Activated naive CD8-positive, alpha-beta T cell treated with anti-CD3 and anti-CD28 coated beads for 36 hours (primary cell): ENCODE data around the gene ARPC3. TPM values are rescaled to one million over a fixed set of nuclear protein-coding genes. Genes with fewer than 3 reads are reported as not detected.
"Not testable (repeated sequence)": the region's sequence is repeated elsewhere in the genome, so short reads cannot be mapped to it uniquely, and the experiment has no call there.

Source experiments
- DNase-seq: peaks from one replicate; pipeline ENCODE4 v3.0.0; 2021
- H3K27ac Mint-ChIP-seq: one replicate; pipeline ENCODE4 v1.8.0; 2022; ENCODE audit warnings: mild to moderate bottlenecking, moderate library complexity, mixed read lengths
- H3K27me3 Mint-ChIP-seq: one replicate; pipeline ENCODE4 v1.8.0; 2022; ENCODE audit warnings: mild to moderate bottlenecking, mixed read lengths
- H3K36me3 Mint-ChIP-seq: one replicate; pipeline ENCODE4 v1.8.0; 2021; ENCODE audit warnings: mild to moderate bottlenecking, mixed read lengths
- H3K4me1 Mint-ChIP-seq: one replicate; pipeline ENCODE4 v1.8.0; 2021; ENCODE audit warnings: mixed read lengths
- H3K4me3 Mint-ChIP-seq: one replicate; pipeline ENCODE4 v1.8.0; 2022; ENCODE audit warnings: mild to moderate bottlenecking, moderate library complexity, mixed read lengths
- H3K9me3 Mint-ChIP-seq: one replicate; pipeline ENCODE4 v1.8.0; 2022; ENCODE audit warnings: mixed read lengths
- total RNA-seq, 2 experiments: library from RNA; stranded (reverse); gene quantifications; one replicate each; pipeline ENCODE4 v1.2.3, GENCODE V29; 2021

ARPC3 gene
- 100 to 1,000 TPM; 273 to 284 TPM for total RNA-seq

DNA sequence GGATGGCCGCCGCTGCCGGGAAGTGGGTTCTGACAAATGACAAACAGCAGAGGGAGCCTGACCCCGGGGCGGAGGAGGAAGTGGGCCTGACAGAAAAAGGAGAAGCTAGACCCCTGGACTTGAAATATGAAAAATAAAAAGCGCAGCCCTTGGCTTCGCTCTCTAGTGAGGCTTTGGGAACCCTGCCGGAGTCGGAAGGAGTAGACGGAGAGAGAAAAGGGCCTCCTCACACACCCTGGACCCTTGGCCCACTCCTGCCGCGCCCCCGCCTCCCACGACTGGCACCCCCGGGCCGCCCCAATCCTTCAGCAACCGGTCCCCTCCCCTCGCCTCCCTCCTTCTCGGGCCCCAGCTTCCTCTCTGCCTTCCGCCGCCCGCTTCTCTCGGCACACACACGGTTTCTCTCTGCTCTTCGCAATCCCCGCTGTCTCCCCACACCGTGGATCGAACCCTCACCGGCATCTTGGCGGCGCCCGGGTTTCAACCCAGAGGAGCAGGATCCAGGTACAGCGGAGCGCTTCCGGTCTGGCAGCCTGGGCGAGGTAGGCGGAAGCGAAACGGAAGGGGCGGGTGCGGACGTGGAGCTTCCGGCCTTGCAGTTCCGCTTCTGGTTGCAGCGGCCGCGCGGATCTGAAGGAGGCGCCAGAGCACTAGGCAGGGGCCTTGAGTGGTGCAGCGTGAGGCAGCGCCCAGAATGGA is at the start of gene ARPC3:
Gene ARPC3 (minus strand): TSS at position 539 of the 699 bp plus-strand sequence. CDS start 77 bp downstream, at position 462.
- H3K4me3 Mint-ChIP-seq: peak within 1 kb of the TSS; percentile 100
- no peaks in the 10 kb centered on the region for H3K9me3 Mint-ChIP-seq
- peak within 1 kb of the TSS; percentile 99 for H3K27ac Mint-ChIP-seq
- peaks cover 28% of the 10 kb centered on the region for H3K4me1 Mint-ChIP-seq
- no peaks in the 10 kb centered on the region for H3K27me3 Mint-ChIP-seq
- DNase-seq: peak; percentile 96
- H3K36me3 Mint-ChIP-seq: peaks cover 41% of the 10 kb centered on the region

DNA sequence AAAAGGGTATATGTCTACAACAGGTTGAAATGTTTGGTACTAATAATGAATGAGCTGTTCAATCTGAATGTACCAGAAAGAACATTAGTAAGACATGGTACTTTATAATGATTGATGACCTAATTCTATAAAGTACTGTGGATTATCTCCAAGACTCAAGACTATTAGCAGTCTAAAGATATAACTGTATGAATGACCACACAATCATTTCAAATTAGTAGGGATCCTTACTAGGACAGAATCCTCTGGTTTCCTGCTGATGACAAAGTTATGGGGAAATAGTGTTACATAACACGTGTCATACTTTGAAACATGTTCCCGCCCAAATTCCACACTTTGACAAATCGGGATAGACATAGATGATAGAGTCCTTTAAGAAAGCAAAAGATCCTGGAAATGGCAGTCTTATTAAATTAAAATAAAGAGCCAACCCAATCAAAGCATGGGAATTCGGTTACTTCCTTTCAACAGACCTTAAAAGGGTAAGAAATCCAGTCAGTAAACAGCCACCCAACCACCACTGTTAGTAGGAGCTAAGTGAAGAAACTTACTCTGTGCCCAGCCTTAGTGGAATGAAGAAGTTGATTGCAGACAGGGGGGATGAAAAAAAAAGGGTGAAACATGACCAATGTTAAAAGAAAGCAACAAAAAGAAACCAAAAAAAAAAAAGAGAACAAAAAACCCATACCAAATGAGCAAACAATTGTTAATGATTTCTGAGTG is 49.0 kb upstream of the ARPC3 start:
- Mint-ChIP-seq H3K4me3 (peak overlapping the region; percentile 32), H3K27me3 (peaks cover 4% of the 10 kb centered on the region), H3K4me1 (peaks cover 32% of the 10 kb centered on the region), H3K9me3 (peaks cover 7% of the 10 kb centered on the region), H3K27ac (peak overlapping the region; percentile 32), H3K36me3 (peaks cover 27% of the 10 kb centered on the region)
- DNase-seq: no peak

DNA sequence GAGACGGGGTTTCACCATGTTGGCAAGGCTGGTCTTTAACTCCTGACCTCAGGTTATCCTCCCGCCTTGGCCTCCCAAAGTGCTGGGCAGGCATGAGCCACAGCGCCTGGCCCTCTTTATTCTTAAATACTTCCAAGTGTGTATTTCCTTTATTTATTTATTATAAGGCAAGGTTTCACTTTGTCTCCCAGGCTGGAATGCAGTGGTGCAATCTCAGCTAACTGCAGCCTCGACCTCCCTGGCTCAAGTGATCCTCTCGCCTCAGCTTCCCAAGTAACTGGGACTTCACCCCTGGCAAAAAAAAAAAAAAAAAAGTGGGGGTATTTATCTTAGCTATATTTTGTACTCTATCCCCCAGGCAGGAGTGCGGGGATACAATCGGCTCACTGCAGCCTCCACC is 25.3 kb upstream of the ARPC3 start:
- H3K27me3 Mint-ChIP-seq: no peaks in the 10 kb centered on the region
- H3K27ac Mint-ChIP-seq: no peak overlapping the region
- peaks cover 17% of the 10 kb centered on the region for H3K36me3 Mint-ChIP-seq
- no peak for DNase-seq
- H3K4me3 Mint-ChIP-seq: no peak overlapping the region
- peaks cover 7% of the 10 kb centered on the region for H3K4me1 Mint-ChIP-seq
- H3K9me3 Mint-ChIP-seq: no peaks in the 10 kb centered on the region

DNA sequence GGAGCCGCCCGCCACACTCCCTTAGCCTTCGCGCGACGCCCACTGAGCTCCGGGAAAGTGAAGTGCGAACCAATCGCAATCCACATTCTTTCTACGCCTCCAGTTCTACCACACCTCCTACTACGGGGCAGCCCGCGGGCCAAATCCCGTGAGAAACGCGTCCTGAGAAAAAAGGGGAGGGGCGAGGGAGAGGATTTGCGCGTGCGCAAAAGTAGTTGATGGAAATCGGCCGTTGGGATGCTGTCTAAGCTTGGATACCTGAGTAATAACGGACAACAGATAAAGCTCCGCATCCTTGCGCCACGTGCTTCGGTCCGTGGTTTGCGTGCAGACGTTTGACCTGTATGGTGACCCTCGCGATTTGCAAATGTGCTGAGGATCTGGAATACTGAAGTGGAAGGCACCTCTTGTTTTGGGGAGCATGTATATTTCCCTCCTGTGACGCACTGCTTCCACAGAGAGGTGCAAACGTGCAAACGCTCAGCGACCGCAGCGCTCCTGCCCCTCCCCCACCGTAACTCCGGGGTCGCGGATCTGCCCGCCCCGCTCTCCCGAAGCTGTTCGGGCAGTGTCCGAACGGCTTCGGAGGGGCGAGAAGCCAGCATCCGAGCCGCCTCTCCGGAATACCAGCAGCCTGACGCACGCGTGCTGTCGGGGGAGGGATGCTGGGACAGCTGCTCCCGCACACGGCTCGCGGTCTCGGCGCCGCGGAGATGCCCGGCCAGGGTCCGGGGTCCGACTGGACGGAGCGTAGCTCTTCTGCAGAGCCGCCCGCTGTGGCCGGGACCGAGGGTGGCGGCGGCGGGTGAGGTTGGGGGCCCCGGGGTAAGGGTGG is 18.3 kb upstream of the ARPC3 start, which contains the start of the genes FAM216A and GPN3:
Gene FAM216A (plus strand): TSS at position 632 of the 835 bp plus-strand sequence. CDS start 31 bp downstream, at position 663.
Gene GPN3 (minus strand): TSS at position 44 of the 835 bp plus-strand sequence. CDS start 54 bp downstream, outside the sequence.
- peaks cover 31% of the 10 kb centered on the region for H3K4me1 Mint-ChIP-seq
- no peaks in the 10 kb centered on the region for H3K9me3 Mint-ChIP-seq
- no peaks in the 10 kb centered on the region for H3K27me3 Mint-ChIP-seq
- H3K36me3 Mint-ChIP-seq: peaks cover 28% of the 10 kb centered on the region
- peak within 1 kb of the TSS; percentile 99 for H3K27ac Mint-ChIP-seq
- H3K4me3 Mint-ChIP-seq: peak within 1 kb of the TSS; percentile 96
- DNase-seq: peak; percentile 94

DNA sequence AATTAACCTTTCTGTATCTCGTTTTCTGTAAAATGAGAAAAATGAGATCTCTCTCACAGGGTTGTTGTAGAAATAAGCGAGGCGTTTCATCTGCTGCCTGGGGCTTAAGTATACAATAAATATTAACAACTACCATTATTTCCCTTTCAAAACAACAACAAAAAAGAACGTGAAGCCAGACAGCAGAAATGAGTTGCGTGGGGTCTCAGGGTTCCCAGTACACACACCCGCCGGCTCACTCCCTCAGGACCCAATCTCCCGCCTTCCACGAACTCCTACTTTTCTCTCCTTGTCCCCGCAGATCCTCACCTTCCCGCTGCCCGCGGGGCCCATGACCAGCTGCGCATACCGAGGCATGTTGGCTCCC is 17.7 kb upstream of the ARPC3 start:
- peak overlapping the region; percentile 99 for H3K27ac Mint-ChIP-seq

DNA sequence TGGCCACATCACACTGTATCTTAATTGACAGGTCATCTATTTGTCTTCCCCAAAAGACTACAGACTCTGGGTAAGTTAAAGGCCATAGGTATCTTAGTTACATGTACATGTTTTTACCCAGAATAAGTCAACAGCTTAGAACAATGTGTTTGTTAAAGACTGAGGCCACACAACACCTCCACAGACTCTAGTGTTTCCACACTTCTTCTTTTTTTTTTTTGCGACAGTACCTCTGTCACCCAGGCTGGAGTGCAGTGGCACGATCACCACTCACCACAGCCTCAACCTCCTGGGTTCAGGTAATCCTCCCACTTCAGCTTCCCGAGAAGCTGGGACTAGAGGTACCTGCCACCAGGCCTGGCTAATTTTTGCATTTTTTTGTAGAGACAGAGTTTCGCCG is 16.7 kb upstream of the ARPC3 start:
- no peak for DNase-seq
- H3K4me3 Mint-ChIP-seq: peak overlapping the region; percentile 96
- H3K36me3 Mint-ChIP-seq: peaks cover 33% of the 10 kb centered on the region
- H3K27me3 Mint-ChIP-seq: no peaks in the 10 kb centered on the region
- no peaks in the 10 kb centered on the region for H3K9me3 Mint-ChIP-seq
- no peak overlapping the region for H3K27ac Mint-ChIP-seq
- H3K4me1 Mint-ChIP-seq: peaks cover 35% of the 10 kb centered on the region

More for the DNA sequence above, 17.7 kb upstream of the ARPC3 start:
- Mint-ChIP-seq H3K4me3 (peak overlapping the region; percentile 96), H3K9me3 (no peaks in the 10 kb centered on the region), H3K36me3 (peaks cover 33% of the 10 kb centered on the region), H3K27me3 (no peaks in the 10 kb centered on the region), H3K4me1 (peaks cover 31% of the 10 kb centered on the region)
- DNase-seq: no peak

DNA sequence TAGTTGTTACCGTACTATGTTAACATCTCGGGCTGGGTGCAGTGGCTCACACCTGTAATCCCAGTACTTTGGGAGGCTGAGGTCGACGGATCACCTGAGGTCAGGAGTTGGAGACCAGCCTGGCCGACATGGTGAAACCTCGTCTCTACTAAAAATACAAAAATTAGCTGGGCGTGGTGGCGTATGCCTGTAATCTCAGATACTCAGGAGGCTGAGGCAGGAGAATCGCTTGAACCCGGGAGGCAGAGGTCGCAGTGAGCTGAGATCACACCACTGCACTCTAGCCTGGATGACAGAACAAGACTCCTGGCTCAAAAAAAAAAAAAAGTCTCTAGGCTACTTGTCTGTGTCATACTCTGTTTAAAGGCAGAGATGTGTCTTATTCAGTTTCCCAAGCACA is 15.6 kb upstream of the ARPC3 start:
- H3K4me1 Mint-ChIP-seq: peaks cover 36% of the 10 kb centered on the region
- H3K27me3 Mint-ChIP-seq, H3K4me3 Mint-ChIP-seq: not testable (repeated sequence)

DNA sequence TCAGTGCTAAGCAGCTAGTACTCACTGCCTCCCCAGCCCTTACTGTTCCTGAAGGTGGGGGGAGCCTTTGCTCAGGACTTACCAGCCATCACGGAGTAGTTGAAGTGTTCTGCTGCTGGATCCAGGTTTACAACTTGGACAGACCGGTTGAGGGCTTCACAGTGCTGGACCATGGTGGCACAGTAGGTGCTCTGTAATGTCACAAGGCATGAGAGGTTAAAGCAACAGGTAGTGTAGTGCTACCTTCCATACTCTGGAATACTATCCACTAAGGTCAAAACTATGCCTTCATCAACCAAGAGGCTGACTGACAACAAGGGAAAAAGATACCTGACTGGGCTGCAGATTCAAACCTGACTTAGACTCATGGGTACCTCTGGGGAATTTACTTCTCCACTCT is 14.9 kb upstream of the ARPC3 start:
- no peaks in the 10 kb centered on the region for H3K27me3 Mint-ChIP-seq
- H3K4me1 Mint-ChIP-seq: peaks cover 29% of the 10 kb centered on the region
- H3K9me3 Mint-ChIP-seq: no peaks in the 10 kb centered on the region
- H3K27ac Mint-ChIP-seq: no peak overlapping the region
- no peak overlapping the region for H3K4me3 Mint-ChIP-seq
- H3K36me3 Mint-ChIP-seq: peaks cover 17% of the 10 kb centered on the region
- no peak for DNase-seq

More for the DNA sequence above, 15.6 kb upstream of the ARPC3 start:
- not testable (repeated sequence) for H3K9me3 Mint-ChIP-seq, DNase-seq, H3K27ac Mint-ChIP-seq
- peaks cover 24% of the 10 kb centered on the region for H3K36me3 Mint-ChIP-seq

DNA sequence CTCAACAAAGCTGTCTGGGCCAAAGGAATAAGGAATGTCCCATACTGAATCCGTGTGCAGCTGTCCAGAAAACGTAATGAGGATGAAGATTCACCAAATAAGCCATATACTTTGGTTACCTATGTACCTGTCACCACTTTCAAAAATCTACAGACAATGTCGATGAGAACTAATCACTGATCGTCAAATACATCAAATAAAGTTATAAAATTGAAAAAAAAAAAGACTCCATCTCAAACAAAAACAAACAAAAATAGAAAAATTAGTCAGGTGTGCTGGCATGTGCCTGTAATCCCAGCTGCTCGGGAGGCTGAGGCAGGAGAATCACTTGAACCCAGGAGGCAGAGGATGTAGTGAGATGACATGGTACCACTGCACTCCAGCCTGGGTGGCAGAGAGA is 11.1 kb upstream of the ARPC3 start:
- H3K27me3 Mint-ChIP-seq, H3K9me3 Mint-ChIP-seq, DNase-seq, H3K27ac Mint-ChIP-seq, H3K4me3 Mint-ChIP-seq: not testable (repeated sequence)
- Mint-ChIP-seq H3K36me3 (peaks cover 19% of the 10 kb centered on the region), H3K4me1 (peaks cover 14% of the 10 kb centered on the region)

DNA sequence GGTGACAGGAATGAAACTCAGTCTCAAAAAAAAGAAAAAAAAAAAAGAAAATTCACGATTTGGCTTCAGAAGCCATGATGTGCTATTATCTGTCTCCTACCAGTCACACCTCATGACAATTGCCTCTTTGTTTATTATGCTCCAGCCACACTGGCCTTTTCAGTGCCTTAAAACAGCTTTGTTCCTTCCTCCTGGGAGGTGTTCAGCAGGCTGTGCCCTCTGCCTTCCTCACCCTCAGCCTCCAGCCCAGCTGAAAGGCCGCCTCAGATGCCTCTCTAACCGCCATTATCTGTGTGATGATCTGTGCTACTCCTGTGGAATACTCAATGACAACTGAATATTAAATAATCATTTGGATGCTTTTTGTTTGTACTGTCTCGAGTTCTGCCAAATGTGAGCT is 8.6 kb upstream of the ARPC3 start:
- peaks cover 5% of the 10 kb centered on the region for H3K4me1 Mint-ChIP-seq
- H3K27me3 Mint-ChIP-seq: no peaks in the 10 kb centered on the region
- no peak for DNase-seq
- no peaks in the 10 kb centered on the region for H3K9me3 Mint-ChIP-seq
- no peak overlapping the region for H3K4me3 Mint-ChIP-seq
- peaks cover 20% of the 10 kb centered on the region for H3K36me3 Mint-ChIP-seq
- H3K27ac Mint-ChIP-seq: no peak overlapping the region

DNA sequence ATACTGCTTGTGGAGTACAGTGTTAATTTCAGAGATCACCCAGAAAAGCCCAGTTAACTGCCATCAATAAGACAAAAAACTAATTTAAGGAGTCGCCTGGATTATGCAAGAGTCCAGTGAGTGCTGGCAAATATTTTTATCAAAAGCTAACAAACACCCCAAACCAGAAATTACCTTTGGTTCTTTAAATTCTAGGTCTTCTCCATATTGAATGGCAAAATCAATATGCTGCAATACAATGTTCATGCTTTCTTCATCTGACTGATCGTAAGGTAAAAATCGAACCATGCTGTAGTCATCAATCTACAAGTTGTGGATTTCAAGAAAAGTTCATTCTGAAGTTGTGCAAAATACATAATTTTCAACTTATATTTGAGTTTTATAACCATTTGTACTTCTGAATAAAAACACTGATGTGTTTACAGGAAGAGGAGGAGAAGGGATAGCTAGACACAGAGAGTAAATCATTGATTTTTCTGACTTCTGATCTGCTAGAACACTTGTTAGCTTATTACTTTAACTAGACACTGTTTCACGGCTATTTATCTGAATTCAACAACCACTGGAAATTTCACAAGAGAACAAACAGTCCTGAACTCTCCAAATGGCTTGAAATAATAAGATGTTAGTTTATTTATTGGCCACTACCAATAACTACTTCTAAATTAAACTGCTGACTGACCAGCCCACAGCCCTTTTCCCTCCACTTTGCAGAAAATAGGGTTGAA is 3.6 kb upstream of the ARPC3 start:
- Mint-ChIP-seq H3K9me3 (no peaks in the 10 kb centered on the region), H3K27me3 (no peaks in the 10 kb centered on the region), H3K36me3 (peaks cover 26% of the 10 kb centered on the region), H3K4me3 (no peak overlapping the region), H3K27ac (no peak overlapping the region), H3K4me1 (peaks cover 10% of the 10 kb centered on the region)
- DNase-seq: no peak

DNA sequence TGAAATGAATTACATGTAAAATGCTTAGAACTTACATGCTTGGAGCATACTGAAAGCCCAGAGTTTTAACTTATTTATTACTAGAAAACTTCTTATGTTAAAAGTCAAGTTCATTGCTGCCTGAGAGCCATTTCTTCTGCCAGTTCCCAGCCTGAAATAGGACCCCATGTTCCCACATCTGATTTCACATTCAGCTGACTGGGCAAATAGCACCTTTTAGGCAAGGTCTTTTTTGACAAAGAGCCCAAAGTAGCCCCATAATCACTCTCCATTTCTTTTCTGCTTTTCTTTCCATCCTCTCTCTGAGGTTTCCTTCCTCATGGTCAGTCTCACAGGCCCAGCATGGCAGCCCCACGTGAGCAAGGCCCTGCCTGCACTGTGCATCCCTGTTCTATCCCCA is 1.1 kb upstream of the ARPC3 start:
- Mint-ChIP-seq H3K9me3 (no peaks in the 10 kb centered on the region), H3K36me3 (peaks cover 38% of the 10 kb centered on the region), H3K4me1 (peaks cover 22% of the 10 kb centered on the region), H3K4me3 (no peak overlapping the region), H3K27me3 (no peaks in the 10 kb centered on the region), H3K27ac (peak overlapping the region; percentile 99)
- DNase-seq: no peak

DNA sequence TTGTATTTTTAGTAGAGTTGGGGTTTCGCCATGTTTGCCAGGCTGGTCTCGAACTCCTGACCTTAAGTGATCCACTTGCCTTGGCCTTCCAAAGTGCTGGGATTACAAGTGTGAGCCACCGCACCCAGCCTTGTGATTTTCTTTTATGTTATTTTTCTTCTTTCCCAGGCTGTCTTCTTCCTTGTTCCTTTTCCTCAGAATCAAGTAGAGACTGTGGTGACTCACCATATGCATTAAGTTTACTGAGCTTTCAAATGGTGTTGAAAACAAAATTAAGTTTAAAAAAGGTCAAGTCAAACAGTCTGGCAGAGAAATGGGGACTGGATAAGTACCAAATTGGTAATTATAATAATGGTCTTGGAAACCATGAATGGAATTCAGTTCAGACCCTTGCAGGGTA is 5.7 kb downstream of the ARPC3 start:
- DNase-seq: no peak
- peaks cover 40% of the 10 kb centered on the region for H3K36me3 Mint-ChIP-seq
- no peak overlapping the region for H3K27ac Mint-ChIP-seq
- no peaks in the 10 kb centered on the region for H3K27me3 Mint-ChIP-seq
- no peak overlapping the region for H3K4me3 Mint-ChIP-seq
- peaks cover 24% of the 10 kb centered on the region for H3K4me1 Mint-ChIP-seq
- no peaks in the 10 kb centered on the region for H3K9me3 Mint-ChIP-seq

DNA sequence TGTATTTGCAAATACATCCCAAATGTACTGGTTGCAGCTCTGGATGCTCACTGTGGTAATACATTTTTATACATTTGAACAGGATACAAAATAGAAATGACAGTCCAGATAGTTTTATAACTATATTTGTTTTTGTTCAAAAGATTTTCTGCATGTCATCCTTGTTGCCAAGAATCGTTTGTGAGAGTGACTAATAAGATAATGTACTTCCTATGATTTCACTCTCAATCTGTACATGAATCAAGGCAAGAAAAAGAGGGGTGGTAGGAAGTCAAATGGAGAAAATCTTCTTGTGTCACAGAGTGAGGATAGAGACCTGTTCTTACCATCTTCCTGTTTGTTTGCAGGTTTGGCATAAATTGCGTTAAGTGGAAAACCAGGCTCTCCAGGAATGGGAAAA is 13.9 kb downstream of the ARPC3 start:
- Mint-ChIP-seq H3K36me3 (peaks cover 20% of the 10 kb centered on the region), H3K9me3 (no peaks in the 10 kb centered on the region), H3K4me3 (no peak overlapping the region), H3K27me3 (no peaks in the 10 kb centered on the region), H3K4me1 (peaks cover 8% of the 10 kb centered on the region), H3K27ac (no peak overlapping the region)
- DNase-seq: no peak
